ENCODE results near the gene MYO1B. TPM values are rescaled to one million over a fixed set of nuclear protein-coding genes. Genes with fewer than 3 reads are reported as not detected.

MYO1B gene
- total and polyA plus RNA-seq, 2 of the 4 experiments (the other 2 are of a cell fraction), result 57.2 to 116 TPM

GRCh38 chr2:191405546-191405945 is 160.3 kb downstream of the MYO1B start:
- Histone ChIP-seq H2AK5ac (ENCODE audit: low read depth, low read length) (no peak overlapping the region), H4K20me1 (ENCODE audit: insufficient read depth, low read length) (no peaks in the 10 kb centered on the region), H3K4me2 (ENCODE audit: low read depth, low read length) (no peak overlapping the region), H3K27ac (ENCODE audit: insufficient read depth, low read length) (no peak overlapping the region), H3K4me1 (ENCODE audit: control insufficient read depth, insufficient read depth, low read length) (peaks cover 25% of the 10 kb centered on the region), H3K23ac (ENCODE audit: low read depth, low read length) (no peak overlapping the region), H3K4me3 (ENCODE audit: insufficient read depth, low read depth, low read length) (no peak overlapping the region), H4K91ac (ENCODE audit: insufficient read depth, low read depth, low read length) (no peak overlapping the region), H3K18ac (ENCODE audit: low read depth, low read length) (no peak overlapping the region), H3K9me3 (ENCODE audit: control insufficient read depth, insufficient read depth, low read length) (no peaks in the 10 kb centered on the region), H3K56ac (ENCODE audit: extremely low read depth, insufficient read depth, low read length) (no peak overlapping the region), H3K9ac (ENCODE audit: low read depth, low read length) (no peak overlapping the region), H3K14ac (replicated peaks; ENCODE audit: low read depth, low read length) (no peak overlapping the region), H4K5ac (ENCODE audit: low read depth, low read length) (no peak overlapping the region; the same call in 1 of the 2 replicates), H2BK20ac (ENCODE audit: low read depth, low read length) (no peak overlapping the region), H3K4ac (ENCODE audit: low read depth, low read length) (no peak overlapping the region), H4K8ac (ENCODE audit: low read depth in 2 of 2, low read length in 2 of 2) (no peak overlapping the region), H2AFZ (replicated peaks; ENCODE audit: low read length, poor library complexity) (no peak overlapping the region), H3K36me3 (ENCODE audit: control insufficient read depth, insufficient read depth, low read length) (peaks cover 39% of the 10 kb centered on the region), H3K9me1 (ENCODE audit: insufficient read depth, low read length) (peaks cover 12% of the 10 kb centered on the region), H3K79me1 (ENCODE audit: low read depth in 1 of 2, low read length in 2 of 2) (peaks cover 4 to 34% of the 10 kb centered on the region in 2 experiments; a peak in 3 of 4 replicates), H2AK9ac (replicated peaks; ENCODE audit: low read depth, low read length, poor library complexity) (no peak overlapping the region), H2BK15ac (ENCODE audit: low read depth, low read length) (no peak overlapping the region), H2BK5ac (ENCODE audit: low read depth, low read length, poor library complexity, severe bottlenecking) (no peak overlapping the region), H3K27me3 (ENCODE audit: control insufficient read depth, insufficient read depth, low read length) (no peaks in the 10 kb centered on the region), H2BK120ac (ENCODE audit: low read depth, low read length) (no peak overlapping the region)
- ATAC-seq (ENCODE audit: low read depth) (no peak), DNase-seq (no peak)
- ChIA-PET POLR2A (ENCODE audit: unreplicated experiment) (no interaction called here), CTCF (interaction anchor here (1.0 kb wide), 1 partner anchor 35 kb away, joined by 3 read pairs; no protein-coding TSS in a partner anchor)
- dilution Hi-C loops (cut with HindIII; ENCODE audit: low sequenced_read_pairs, unreplicated experiment), result no loop called here
- TF ChIP-seq BHLHE40 (IDR thresholded peaks at IDR 0.05; ENCODE audit: low read depth, low read length) (no peak), CHD1 (IDR thresholded peaks at IDR 0.05; ENCODE audit: low read depth, low read length) (no peak), POLR2A (IDR thresholded peaks at IDR 0.05; ENCODE audit: low read depth, low read length) (no peak), RAD21 (IDR thresholded peaks at IDR 0.05; ENCODE audit: low read length) (no peak), RCOR1 (IDR thresholded peaks at IDR 0.05; ENCODE audit: insufficient replicate concordance, low read length) (no peak), RFX5 (IDR thresholded peaks at IDR 0.05; ENCODE audit: low read depth, low read length) (no peak), MXI1 (IDR thresholded peaks at IDR 0.05; ENCODE audit: borderline replicate concordance, low read depth, low read length) (no peak), MAZ (IDR thresholded peaks at IDR 0.05; ENCODE audit: borderline replicate concordance, low read depth, low read length) (no peak), NFE2L2 (IDR thresholded peaks at IDR 0.05; ENCODE audit: low read depth, low read length) (no peak), ELK1 (IDR thresholded peaks at IDR 0.05; ENCODE audit: borderline replicate concordance, low read depth, low read length) (no peak), CTCF (conservative IDR thresholded peaks at IDR 0.05; ENCODE audit: low read depth, low read length) (no peak), MAFK (IDR thresholded peaks at IDR 0.05; ENCODE audit: low read depth, low read length) (no peak), CEBPB (IDR thresholded peaks at IDR 0.05; ENCODE audit: low read depth, low read length) (no peak), USF2 (IDR thresholded peaks at IDR 0.05; ENCODE audit: low read depth, low read length) (no peak), FOS (IDR thresholded peaks at IDR 0.05; ENCODE audit: low read depth, low read length) (no peak), SMC3 (IDR thresholded peaks at IDR 0.05; ENCODE audit: low read depth, low read length) (no peak)
- no TSS peak for BruUV-seq (replicated peaks)
- intact Hi-C loops (cut with micrococcal nuclease), result no loop called here
- in situ Hi-C loops (cut with MboI; ENCODE audit: low sequenced_read_pairs), result no loop called here
- WGBS, 2 experiments (ENCODE audit: extremely low coverage in 2 of 2, insufficient read length in 1 of 2), result no CpG with 5 or more reads among the region's 2 CpGs

Data from IMR-90 (cell line).